Endodermal cell (in vitro differentiated cells): ENCODE measurements around the gene CCS. TPM values are rescaled to one million over a fixed set of nuclear protein-coding genes. Genes with fewer than 3 reads are reported as not detected.

Source experiments
- DNase-seq: peaks from one replicate; pipeline ENCODE4 v3.0.0-alpha.2; 2017
- H3K27ac ChIP-seq: 2 replicates; pipeline ENCODE4 v1.5.1; 2013; ENCODE audit warnings: mild to moderate bottlenecking, low read depth, low read length, moderate library complexity
- H3K27me3 ChIP-seq: 2 replicates; pipeline ENCODE4 v1.6.1; 2013; ENCODE audit warnings: mild to moderate bottlenecking, low read length, moderate library complexity; ENCODE audit not compliant: insufficient read depth, control insufficient read depth, poor library complexity, severe bottlenecking
- H3K36me3 ChIP-seq: 2 replicates; pipeline ENCODE4 v1.7.0; 2013; ENCODE audit warnings: mild to moderate bottlenecking, low read length, moderate library complexity; ENCODE audit not compliant: control insufficient read depth, insufficient read depth
- H3K4me1 ChIP-seq: one replicate; pipeline ENCODE4 v1.7.0; 2013; ENCODE audit warnings: low read length; ENCODE audit not compliant: control insufficient read depth, insufficient read depth
- H3K4me3 ChIP-seq: 2 replicates; pipeline ENCODE4 v1.5.1; 2013; ENCODE audit warnings: mild to moderate bottlenecking, low read length, moderate library complexity
- H3K9ac ChIP-seq: 2 replicates; pipeline ENCODE4 v1.6.1; 2013; ENCODE audit warnings: mild to moderate bottlenecking, low read length, moderate library complexity; ENCODE audit not compliant: poor library complexity, severe bottlenecking; ENCODE audit errors: extremely low read depth
- H3K9me3 ChIP-seq: 2 replicates; pipeline ENCODE4 v1.6.1; 2013; ENCODE audit warnings: mild to moderate bottlenecking, low read length, moderate library complexity; ENCODE audit not compliant: control insufficient read depth
- H3K27ac Mint-ChIP-seq: 2 replicates; pipeline ENCODE4 v1.8.0; 2020; ENCODE audit warnings: mixed read lengths
- H3K27me3 Mint-ChIP-seq: 2 replicates; pipeline ENCODE4 v1.8.0; 2021; ENCODE audit warnings: mild to moderate bottlenecking, mixed read lengths; ENCODE audit not compliant: insufficient read depth
- H3K36me3 Mint-ChIP-seq: 2 replicates; pipeline ENCODE4 v1.8.0; 2020; ENCODE audit warnings: low read depth, mixed read lengths
- H3K4me1 Mint-ChIP-seq: 2 replicates; pipeline ENCODE4 v1.8.0; 2020; ENCODE audit warnings: mixed read lengths
- H3K4me3 Mint-ChIP-seq: 2 replicates; pipeline ENCODE4 v1.8.0; 2020; ENCODE audit warnings: mild to moderate bottlenecking, moderate library complexity, mixed read lengths
- H3K9me3 Mint-ChIP-seq: 2 replicates; pipeline ENCODE4 v1.8.0; 2020; ENCODE audit warnings: mild to moderate bottlenecking, mixed read lengths
- CTCF ChIP-seq: fragments of 200-600 bp; sonication (generic); conservative IDR thresholded peaks from 2 replicates; pipeline ENCODE4 v1.5.0; 2021; ENCODE audit warnings: antibody characterized with exemption, mild to moderate bottlenecking
- WGBS, 2 experiments: methylation state at CpG; one replicate each; pipeline versions ENCODE4 v1.1.5 to v1.1.7; 2013; ENCODE audit warnings: missing lambda C conversion rate in 2 of 2, mixed read lengths in 1 of 2; ENCODE audit not compliant: insufficient coverage in 1 of 2, insufficient read length in 1 of 2; 5-methylcytosine and 5-hydroxymethylcytosine counted together
- total RNA-seq, 2 donors: library from RNA; stranded (reverse); fragmentation: NEBNext Ultra II Directional in 1 of 2; extraction: Animal tissue kit (Norgen Biotek cat#: 25700) in 1 of 2; gene quantifications; 2 replicates in 1 of 2; 3 replicates in 1 of 2; pipeline ENCODE4 v1.2.1, GENCODE V29; 2021

The CCS gene
- total RNA-seq, 2 donors from 2014 or later: 62.9 to 64.7 TPM

DNA sequence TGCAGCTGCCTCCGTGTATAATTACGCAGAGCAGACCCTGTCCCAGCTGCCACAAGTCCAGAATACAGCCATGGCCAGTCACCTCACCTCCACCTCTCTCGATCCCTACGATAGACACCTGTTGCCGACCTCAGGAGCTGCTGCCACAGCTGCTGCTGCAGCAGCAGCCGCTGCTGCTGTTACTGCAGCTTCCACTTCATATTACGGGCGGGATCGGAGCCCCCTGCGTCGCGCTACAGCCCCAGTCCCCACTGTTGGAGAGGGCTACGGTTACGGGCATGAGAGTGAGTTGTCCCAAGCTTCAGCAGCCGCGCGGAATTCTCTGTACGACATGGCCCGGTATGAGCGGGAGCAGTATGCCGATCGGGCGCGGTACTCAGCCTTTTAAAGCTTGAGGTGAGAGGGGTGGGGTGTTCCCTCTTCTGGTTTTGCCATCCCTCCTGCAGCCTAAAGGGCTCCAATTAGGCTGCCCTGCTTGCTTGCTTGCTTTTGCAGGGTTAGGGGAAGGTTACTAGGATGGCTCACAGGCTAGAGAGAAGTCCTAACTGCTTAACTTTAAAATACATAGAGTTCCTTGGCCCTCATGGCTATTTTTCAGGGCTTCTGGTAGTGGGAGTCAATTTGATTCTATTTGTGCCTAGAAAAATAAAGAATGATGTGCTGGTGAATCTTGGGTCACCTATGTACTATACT is 50.9 kb downstream of the CCS start:
- H3K4me3 Mint-ChIP-seq: peak overlapping the region; percentile 99
- Histone ChIP-seq H3K9ac (no peak overlapping the region), H3K36me3 (peaks cover 96% of the 10 kb centered on the region), H3K4me1 (peaks cover 9% of the 10 kb centered on the region), H3K9me3 (no peaks in the 10 kb centered on the region), H3K4me3 (peak overlapping the region; percentile 100), H3K27me3 (no peaks in the 10 kb centered on the region), H3K27ac (no peak overlapping the region)
- no peak for TF ChIP-seq CTCF
- 94 to 95% methylated on average over 16 to 24 of the region's 24 CpGs for WGBS, 2 experiments
- H3K36me3 Mint-ChIP-seq: peaks cover 90% of the 10 kb centered on the region
- peaks cover 68% of the 10 kb centered on the region for H3K4me1 Mint-ChIP-seq
- no peaks in the 10 kb centered on the region for H3K9me3 Mint-ChIP-seq
- no peak overlapping the region for H3K27ac Mint-ChIP-seq
- H3K27me3 Mint-ChIP-seq: no peaks in the 10 kb centered on the region
- no peak for DNase-seq

DNA sequence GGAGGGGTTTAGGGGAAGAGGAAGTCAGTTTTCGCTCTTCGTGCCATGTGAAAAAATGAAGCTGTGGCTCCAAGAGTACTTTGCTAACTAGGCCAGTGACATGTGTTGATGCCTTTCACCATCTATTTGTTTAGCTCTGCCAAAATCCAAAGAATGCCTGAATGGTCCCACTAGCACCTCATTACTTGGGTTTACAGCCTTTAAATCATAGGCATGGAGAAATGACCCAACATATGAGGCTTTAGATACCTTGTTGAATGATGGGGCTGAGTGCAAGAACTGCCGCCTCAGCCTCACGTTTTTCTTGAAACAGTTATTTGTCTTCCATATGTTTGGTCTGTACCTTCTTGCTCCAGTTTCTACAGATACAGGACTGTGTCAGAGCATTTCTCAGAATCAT is 53.8 kb downstream of the CCS start:
- no peaks in the 10 kb centered on the region for H3K27me3 ChIP-seq
- H3K36me3 Mint-ChIP-seq: peaks cover 91% of the 10 kb centered on the region
- no peak overlapping the region for H3K4me3 ChIP-seq
- no peaks in the 10 kb centered on the region for H3K9me3 Mint-ChIP-seq
- H3K9ac ChIP-seq: no peak overlapping the region
- peaks cover 9% of the 10 kb centered on the region for H3K4me1 ChIP-seq
- H3K36me3 ChIP-seq: peaks cover 97% of the 10 kb centered on the region
- no peaks in the 10 kb centered on the region for H3K9me3 ChIP-seq
- H3K4me3 Mint-ChIP-seq: no peak overlapping the region
- H3K27ac Mint-ChIP-seq: no peak overlapping the region
- no peak overlapping the region for H3K27ac ChIP-seq
- peaks cover 43% of the 10 kb centered on the region for H3K4me1 Mint-ChIP-seq
- WGBS, 2 experiments: 94 to 98% methylated on average over 4 of the region's 4 CpGs
- H3K27me3 Mint-ChIP-seq: no peaks in the 10 kb centered on the region
- no peak for TF ChIP-seq CTCF
- no peak for DNase-seq

DNA sequence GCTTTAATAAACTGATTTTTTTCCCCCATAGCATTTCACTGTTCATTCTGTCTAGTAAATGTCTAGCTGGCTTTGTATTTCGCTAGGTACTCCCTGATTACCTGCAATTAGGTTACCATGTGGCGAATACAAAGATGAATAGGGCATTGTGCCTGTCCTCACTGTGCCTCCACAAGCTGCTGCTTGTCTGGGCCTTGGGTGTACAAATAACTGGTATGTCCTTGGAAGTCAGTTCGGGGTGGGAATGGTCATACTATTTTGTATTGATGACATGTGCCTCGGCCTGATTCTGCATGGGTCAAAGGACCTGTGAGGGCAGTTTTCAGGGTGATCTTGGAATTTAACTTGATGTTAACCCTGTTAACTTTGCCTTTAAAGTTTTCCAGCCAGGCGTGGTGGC is 56.9 kb downstream of the CCS start:
- peaks cover 4% of the 10 kb centered on the region for H3K4me1 ChIP-seq
- TF ChIP-seq CTCF: no peak

More for the DNA sequence above, 56.9 kb downstream of the CCS start:
- DNase-seq: no peak
- H3K27ac ChIP-seq: no peak overlapping the region
- no peak overlapping the region for H3K27ac Mint-ChIP-seq
- peaks cover 88% of the 10 kb centered on the region for H3K36me3 ChIP-seq
- 97 to 100% methylated on average over 4 to 5 of the region's 5 CpGs for WGBS, 2 experiments
- peaks cover 13% of the 10 kb centered on the region for H3K4me1 Mint-ChIP-seq
- H3K27me3 ChIP-seq: no peaks in the 10 kb centered on the region
- H3K36me3 Mint-ChIP-seq: peaks cover 77% of the 10 kb centered on the region
- H3K4me3 Mint-ChIP-seq: no peak overlapping the region
- no peak overlapping the region for H3K9ac ChIP-seq
- no peaks in the 10 kb centered on the region for H3K9me3 Mint-ChIP-seq
- no peak overlapping the region for H3K4me3 ChIP-seq
- no peaks in the 10 kb centered on the region for H3K9me3 ChIP-seq
- no peaks in the 10 kb centered on the region for H3K27me3 Mint-ChIP-seq
